HepG2 (cell line): Measurements from ENCODE around the gene ISLR2.

Experiments
- ARNTL ChIP-seq: sonication (generic); formaldehyde crosslinking; IDR thresholded peaks from 2 replicates; pipeline ENCODE4 v1.4.0; 2020; ENCODE audit warnings: mild to moderate bottlenecking, missing genetic modification reagents
- ATF7 ChIP-seq, 2 experiments: fragments of 450-650 bp in 1 of 2; sonication (generic) in 1 of 2; formaldehyde crosslinking in 1 of 2; IDR thresholded peaks; 2 replicates each; pipeline versions ENCODE4 v1.4.0 to v1.6.1; 2016 to 2020; ENCODE audit warnings: antibody characterized with exemption in 1 of 2, mild to moderate bottlenecking in 1 of 2, missing genetic modification reagents in 1 of 2
- BRCA1 ChIP-seq: sonication (generic); formaldehyde crosslinking; IDR thresholded peaks from 2 replicates; pipeline ENCODE4 v1.4.0; 2020; ENCODE audit warnings: missing genetic modification reagents
- CTCF ChIP-seq: sonication (generic); formaldehyde crosslinking; IDR thresholded peaks from 2 replicates; pipeline ENCODE4 v1.5.0; 2020; ENCODE audit warnings: mild to moderate bottlenecking, missing genetic modification reagents, moderate library complexity
- ELF1 ChIP-seq: sonication (generic); formaldehyde crosslinking; IDR thresholded peaks from 2 replicates; pipeline ENCODE4 v1.4.0; 2020; ENCODE audit warnings: missing genetic modification reagents
- MXI1 ChIP-seq: IDR thresholded peaks from 3 replicates; pipeline ENCODE4 v1.6.1; 2012; ENCODE audit warnings: low read depth, low read length, inconsistent platforms, borderline replicate concordance
- PCBP1 ChIP-seq: fragments of 200-400 bp; formaldehyde crosslinking; IDR thresholded peaks from 2 replicates; pipeline ENCODE4 v1.6.1; 2017; ENCODE audit warnings: mild to moderate bottlenecking, low read depth, low read length, borderline replicate concordance
- PLRG1 ChIP-seq: fragments of 450-650 bp; conservative IDR thresholded peaks from 2 replicates; pipeline ENCODE4 v1.6.1; 2016
- SIX1 ChIP-seq: sonication (generic); formaldehyde crosslinking; IDR thresholded peaks from 2 replicates; pipeline ENCODE4 v1.4.0; 2020; ENCODE audit warnings: missing genetic modification reagents, borderline replicate concordance
- TCF12 ChIP-seq, 2 experiments: fragments of 450-650 bp in 1 of 2; sonication (generic) in 1 of 2; formaldehyde crosslinking in 1 of 2; IDR thresholded peaks; 2 replicates each; pipeline versions ENCODE4 v1.6.1 to v1.8.0; 2017 to 2022; ENCODE audit warnings: antibody characterized with exemption in 1 of 2, mild to moderate bottlenecking in 1 of 2, missing genetic modification reagents in 1 of 2, moderate library complexity in 1 of 2
- ZBTB1 ChIP-seq: sonication (generic); formaldehyde crosslinking; IDR thresholded peaks from 2 replicates; pipeline ENCODE4 v1.4.0; 2020; ENCODE audit warnings: missing genetic modification reagents, borderline replicate concordance
- ZNF275 ChIP-seq: sonication (generic); formaldehyde crosslinking; IDR thresholded peaks from 2 replicates; pipeline ENCODE4 v1.8.0; 2022; ENCODE audit warnings: missing genetic modification reagents, mild to moderate bottlenecking, inconsistent platforms, borderline replicate concordance
- ZNF530 ChIP-seq: sonication (generic); formaldehyde crosslinking; IDR thresholded peaks from 2 replicates; pipeline ENCODE4 v1.5.0; 2020; ENCODE audit warnings: low read depth, mild to moderate bottlenecking, missing genetic modification reagents

GRCh38 chr15:74147051-74147450 lies 16.7 kb downstream of the ISLR2 start:
- no peak for TF ChIP-seq ZNF275 (CRISPR knock-in tag)
- no peak for TF ChIP-seq ZNF530 (CRISPR knock-in tag)
- TF ChIP-seq ZBTB1 (CRISPR knock-in tag) = no peak
- TF ChIP-seq ARNTL = no peak
- no peak for TF ChIP-seq CTCF (CRISPR knock-in tag)
- TF ChIP-seq MXI1 = no peak
- TF ChIP-seq ELF1 (CRISPR knock-in tag) = no peak
- no peak for TF ChIP-seq ATF7 (IDR thresholded peaks at IDR 0.05)
- no peak for TF ChIP-seq ATF7 (CRISPR knock-in tag; IDR thresholded peaks at IDR 0.05)
- no peak for TF ChIP-seq SIX1 (CRISPR knock-in tag)
- TF ChIP-seq BRCA1 = no peak
- TF ChIP-seq PCBP1 = no peak
- no peak for TF ChIP-seq PLRG1
- TF ChIP-seq TCF12 (IDR thresholded peaks at IDR 0.05) = no peak
- TF ChIP-seq TCF12 (CRISPR knock-in tag; IDR thresholded peaks at IDR 0.05) = no peak
